ENCODE measurements around the gene KCNQ1. TPM values are rescaled to one million over a fixed set of nuclear protein-coding genes. Genes with fewer than 3 reads are reported as not detected.

KCNQ1 gene
- total RNA-seq, 1 donor from 2014 or later = 1.1 TPM

DNA sequence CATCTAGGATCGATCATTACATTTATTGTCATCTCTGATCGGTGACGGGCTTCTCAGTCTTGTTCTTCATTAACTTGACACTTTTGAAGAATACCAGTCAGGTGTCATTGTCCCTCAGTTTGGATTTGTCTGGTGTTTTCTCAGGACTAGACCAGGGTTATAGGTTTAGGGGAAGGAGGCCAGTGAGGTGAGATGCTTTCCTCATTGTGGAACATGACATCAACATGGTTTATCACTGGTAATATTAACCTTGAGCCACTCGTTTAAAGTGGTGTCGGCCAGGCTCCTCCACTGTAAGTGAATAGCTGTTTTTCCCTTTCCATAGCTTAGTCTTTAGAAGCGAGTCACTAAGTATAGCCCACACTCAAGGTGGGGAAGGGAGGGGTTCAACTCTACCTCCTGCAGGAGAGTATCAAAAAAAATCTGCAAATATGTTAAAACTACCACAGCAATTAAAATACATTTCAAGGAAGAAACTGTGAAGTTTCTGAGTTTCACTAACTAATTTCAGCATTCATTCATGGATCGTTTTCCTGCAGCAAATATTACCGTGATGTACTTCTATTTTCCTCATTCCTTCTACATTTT lies 213.0 kb downstream of the KCNQ1 start:
- DNase-seq (ENCODE audit: extremely low read depth, low read depth, low spot score) = no peak

DNA sequence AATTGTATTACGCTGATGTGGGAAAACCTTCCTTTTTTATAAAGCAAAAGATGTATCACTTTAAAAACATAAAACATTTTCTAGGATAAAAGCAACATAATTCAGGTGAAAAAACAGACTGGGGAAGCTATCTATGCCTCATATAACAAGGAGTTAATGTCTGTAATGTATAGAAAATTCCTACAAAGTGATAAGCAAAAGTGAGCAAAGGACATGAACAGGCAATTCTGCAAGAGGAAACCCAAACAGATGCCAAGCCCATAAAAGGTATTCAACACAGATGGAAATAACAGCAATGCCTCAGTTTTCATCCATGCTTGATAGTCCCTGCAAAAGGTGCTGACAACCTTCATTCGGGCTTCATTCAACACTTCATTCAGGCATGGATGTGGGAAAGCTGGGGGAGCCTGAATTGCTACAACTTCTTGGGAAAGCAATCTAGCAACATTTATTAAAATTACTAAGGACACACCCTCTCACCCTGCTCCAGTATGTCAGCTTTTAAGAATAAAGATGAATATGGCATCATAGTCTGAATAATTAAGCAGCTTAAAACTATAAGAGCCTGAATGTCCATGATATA lies 215.6 kb downstream of the KCNQ1 start:
- DNase-seq (ENCODE audit: extremely low read depth, low read depth, low spot score) = no peak

DNA sequence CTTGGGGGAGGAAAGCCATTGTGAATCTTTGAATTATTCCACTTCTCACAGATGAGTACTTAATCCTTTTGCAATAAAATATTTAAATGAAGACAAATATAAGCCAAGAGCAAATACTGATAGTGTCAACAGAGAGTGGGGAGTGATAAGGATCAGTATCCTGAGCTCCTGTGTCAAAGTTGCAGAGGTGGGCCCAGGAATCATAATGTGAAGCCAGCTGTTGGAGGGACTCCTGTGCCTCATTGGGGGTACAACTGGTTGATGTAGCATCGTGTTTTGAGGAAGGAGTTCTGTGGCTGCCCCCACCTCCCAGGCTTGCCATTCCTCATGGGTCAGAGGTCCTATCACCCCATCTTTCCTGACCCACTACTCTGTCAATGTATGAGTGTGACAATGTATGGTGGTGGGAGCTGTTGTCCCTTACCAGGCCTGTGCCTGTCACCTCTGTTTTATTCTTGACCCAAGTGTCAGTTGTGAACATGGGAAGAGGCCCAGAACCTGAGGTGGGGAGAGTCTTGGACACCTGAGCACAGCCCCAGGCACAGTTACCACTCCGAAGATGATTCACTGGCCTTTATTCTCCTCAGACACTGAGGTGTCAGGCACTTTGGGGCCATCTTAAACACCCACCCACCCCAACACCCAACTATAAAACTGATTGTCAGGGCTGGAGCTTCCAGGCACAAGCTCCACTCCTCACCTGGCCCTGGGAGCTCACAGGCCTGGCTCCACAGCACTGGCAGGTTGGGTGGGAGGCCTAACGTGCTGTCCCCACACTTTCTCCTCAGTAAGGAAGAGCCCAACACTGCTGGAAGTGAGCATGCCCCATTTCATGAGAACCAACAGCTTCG lies 216.6 kb downstream of the KCNQ1 start:
- no peak for DNase-seq (ENCODE audit: extremely low read depth, low read depth, low spot score)

DNA sequence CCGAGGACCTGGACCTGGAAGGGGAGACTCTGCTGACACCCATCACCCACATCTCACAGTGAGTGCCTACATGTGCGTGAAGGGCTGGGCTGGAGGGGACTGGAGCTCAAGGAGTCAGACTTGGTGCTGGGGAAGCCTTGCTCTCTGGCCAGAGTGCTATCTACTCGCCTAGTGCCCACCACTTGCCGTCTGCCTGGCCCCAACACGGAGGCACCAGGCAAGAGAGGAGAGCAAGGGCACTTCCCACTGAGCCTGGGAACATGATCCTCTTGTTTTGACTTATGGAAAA lies 217.2 kb downstream of the KCNQ1 start:
- DNase-seq (ENCODE audit: extremely low read depth, low read depth, low spot score) = no peak

DNA sequence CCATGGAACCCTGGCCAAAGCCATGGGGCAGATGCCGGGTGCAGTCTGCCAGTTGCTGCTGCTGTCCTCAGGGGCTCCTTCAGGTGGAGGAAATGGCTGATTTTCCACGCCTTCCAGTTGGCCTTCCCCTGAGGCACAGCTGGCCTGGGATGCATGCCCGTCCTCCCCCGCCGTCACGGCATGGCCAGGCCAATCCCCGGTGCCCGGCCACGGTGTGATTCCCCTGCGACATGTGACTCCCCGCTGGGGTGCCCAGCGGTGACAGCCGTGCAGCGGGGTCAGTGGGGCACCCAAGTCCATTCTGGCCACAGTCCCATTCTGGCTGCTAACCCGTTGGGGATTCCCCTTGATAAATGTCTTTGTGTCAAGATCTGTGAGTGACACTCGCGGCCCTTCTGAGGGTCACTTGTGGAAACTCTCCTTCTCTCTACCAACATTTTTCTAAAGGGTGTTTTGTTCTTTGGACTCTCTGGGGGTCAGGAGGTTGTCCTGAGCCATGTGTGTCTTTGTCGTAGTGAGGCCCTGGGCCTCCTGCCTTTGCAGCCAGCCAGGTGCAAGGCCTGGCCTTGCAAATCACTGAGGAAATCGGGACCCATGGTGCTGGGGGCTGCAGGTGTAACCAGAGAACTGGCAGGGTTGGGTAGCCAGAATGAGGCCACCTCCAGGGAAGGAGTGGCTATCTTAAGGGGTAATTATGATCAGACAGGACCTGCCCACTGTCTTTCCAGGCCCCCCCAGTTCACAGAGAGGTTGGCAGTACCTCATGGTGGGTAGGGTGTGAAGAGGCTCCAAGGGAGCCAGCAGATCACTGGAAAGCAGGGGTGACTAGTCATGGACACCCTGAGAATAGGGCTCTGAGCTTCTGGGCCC lies 217.9 kb downstream of the KCNQ1 start:
- DNase-seq (ENCODE audit: extremely low read depth, low read depth, low spot score) = no peak

DNA sequence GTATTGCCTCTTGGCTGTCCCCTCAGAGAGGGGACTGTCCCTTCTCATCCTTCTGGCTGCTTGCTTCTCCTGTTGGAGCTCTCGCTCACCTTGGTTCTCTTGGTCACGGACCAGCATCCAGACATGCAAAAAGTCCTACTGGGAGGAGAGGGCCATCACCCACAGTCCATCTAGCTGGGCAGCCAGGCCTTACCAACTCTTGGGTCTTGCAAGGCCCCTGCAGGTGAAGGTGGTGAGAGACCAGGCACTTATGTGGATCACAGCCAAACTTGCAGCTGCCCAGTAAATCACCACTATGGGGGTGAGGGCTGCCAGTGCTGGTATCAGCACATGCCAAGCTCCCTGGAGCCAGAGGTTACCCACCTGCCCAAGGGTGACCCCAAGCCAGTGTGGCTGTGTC lies 218.7 kb downstream of the KCNQ1 start:
- DNase-seq (ENCODE audit: extremely low read depth, low read depth, low spot score) = no peak

DNA sequence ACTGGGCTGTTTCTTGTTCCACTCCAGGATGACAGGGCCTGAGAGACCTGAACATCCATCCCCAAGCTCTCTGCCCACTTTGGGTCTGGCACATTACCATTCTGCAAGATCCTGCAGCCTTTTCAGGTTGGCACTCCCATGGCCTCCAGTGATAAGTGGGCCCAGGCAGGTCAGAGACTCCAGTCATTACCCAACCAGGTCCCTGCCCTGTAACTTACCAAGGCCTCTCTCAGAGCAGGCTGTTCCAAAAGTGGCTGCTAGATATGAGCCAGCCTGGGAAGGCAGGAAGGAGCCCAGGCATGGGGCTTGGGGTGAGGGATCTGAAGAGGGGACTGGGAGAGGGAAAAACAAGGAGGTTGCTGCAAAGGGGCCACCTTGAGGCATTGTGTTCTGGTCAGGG lies 219.1 kb downstream of the KCNQ1 start:
- DNase-seq (ENCODE audit: extremely low read depth, low read depth, low spot score) = no peak

DNA sequence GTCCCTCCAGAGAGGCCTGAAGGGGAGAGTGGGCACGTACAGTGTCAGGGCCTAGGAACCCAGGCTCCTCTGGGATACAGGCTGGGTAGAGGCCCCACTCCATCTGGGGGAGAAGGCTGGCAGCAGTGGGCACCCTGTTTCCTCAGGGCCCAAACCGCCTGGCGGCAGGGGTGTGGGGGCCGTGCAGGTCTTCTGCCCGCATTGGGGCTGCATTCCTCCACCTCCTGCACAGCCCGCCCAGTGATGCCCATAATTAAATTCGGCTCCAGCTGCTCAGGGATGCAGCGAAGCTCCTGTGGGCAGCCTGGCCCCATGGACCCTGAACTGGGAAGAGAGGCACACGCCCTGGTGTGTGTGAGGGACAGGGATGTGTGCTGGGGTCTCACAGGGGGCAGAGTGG lies 219.6 kb downstream of the KCNQ1 start:
- no peak for DNase-seq (ENCODE audit: extremely low read depth, low read depth, low spot score)

DNA sequence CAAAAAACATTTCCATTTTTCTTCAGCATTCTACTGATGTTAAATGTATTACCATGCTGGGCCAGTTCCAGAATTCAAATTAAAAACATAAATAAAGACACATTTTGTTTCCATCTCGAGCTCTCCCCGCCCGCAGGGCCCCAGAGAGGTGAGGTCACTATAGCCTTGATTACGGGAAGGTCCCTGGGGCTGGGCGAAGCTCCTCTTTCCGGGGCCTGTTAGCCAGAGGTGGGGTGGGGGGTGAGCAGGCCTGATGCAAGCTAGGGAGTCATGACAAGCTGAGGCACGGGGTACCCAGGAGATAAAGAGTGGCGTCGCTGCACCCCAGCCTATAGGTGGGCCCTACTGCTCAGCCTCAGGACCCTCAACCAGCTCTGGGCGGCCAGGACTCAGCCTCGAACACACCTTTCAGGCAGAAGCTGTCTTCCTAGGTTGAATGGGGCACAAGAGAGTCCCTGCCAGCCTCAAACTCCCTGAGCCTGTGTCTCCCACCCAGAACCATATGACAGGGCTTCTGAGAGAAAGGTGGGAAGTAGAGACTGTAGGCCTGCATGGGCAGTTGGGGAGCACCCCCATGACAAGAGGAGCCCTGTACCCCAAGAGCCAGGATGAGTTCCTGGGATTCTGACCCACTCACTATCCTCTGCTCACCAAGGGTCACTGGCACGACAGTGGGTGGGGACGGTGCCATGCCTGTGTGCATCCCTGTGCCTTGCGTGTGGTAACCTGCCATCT lies 220.2 kb downstream of the KCNQ1 start:
- DNase-seq (ENCODE audit: extremely low read depth, low read depth, low spot score) = no peak

DNA sequence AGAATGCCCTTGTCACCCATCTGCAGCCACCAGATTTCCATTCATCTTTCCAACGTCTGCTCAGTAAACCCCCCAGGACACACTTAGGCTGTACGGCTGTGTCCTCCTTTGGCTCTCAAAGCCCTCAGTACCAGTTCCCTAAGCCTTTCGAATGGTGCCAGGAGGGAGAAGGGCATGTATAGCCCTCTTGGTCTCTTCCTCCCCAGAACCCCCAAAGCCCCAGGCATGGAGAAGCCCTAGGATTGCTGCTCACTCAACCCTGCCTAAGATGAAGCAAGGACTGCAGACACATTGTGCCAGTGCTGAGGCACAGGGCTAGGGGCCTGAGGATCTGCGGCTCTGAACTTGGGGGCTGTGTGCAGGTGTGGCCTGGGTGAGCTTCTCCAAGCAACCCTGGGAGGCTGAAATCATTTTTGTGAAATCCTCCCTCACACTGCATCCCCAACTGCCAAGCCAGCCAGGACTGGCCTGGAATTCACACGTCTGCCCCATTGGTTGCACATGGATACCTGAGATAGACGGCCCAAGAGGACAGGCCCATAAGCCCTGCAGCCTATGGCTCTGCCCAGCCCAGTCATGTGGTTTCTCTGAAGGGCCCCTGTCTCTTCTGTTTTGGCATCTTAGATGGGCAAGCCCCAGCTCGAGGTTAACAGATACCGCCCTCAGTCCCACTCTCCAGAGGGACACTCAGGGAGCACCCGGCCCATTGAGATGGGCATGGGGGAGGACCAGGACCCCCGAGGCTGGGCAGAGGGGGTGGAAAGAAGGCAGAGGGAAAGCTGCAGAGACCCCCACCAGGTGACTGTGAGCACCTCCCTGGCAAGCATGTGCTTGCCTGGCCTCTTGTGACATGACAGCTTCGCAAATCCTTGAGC lies 221.0 kb downstream of the KCNQ1 start:
- no peak for DNase-seq (ENCODE audit: extremely low read depth, low read depth, low spot score)

DNA sequence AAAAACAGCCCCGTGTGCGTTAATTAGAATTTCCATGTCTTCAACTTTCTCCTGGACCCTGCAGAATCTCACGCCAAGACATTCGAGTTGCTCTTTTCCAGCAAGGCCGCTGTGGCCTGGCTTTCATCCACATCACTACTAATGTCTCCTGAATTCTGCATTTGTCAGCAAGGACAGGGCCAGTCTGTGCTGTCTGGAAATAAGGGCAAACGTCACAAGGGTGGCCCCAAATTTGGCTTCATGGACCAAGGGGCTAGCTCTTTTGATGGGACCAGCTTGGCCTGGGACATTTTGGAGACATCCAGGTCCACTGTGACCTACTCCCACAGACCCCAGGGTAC lies 221.6 kb downstream of the KCNQ1 start:
- no peak for DNase-seq (ENCODE audit: extremely low read depth, low read depth, low spot score)

DNA sequence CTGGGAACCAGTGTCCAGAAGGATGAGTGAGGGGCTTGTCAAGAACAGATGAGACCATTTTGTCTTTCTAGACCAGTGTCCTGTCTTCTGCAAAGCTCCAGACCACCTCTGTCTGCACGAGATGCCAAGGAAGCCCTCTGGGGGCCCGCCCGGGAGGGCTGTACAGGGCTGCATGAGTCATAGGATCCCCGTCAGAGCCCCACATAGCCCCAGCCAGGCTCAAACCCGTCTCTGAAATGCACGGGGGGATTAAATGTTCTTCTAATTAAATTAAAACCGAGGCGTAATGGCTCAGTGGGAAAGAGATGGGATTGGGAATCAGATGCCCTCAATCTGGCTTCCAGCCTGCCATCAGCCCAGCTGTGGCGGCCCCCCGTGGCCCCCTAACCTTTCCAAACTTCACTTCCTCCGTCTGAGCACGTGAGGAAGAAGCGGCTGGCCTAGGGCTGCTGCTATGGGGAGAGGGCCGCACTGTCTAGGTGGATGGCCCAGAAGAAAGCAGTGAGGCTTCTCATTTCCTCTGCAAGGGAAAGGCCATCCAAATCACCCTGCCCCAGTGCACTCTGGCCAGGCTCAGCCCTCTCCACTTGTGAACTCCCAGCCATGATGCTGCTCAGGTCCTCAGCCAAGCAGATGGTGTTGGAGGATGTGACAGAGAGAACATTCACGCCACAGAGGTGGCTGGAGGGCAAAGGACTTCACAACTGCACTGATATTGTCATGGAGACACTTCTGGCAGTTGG lies 222.2 kb downstream of the KCNQ1 start:
- DNase-seq (ENCODE audit: extremely low read depth, low read depth, low spot score) = no peak

DNA sequence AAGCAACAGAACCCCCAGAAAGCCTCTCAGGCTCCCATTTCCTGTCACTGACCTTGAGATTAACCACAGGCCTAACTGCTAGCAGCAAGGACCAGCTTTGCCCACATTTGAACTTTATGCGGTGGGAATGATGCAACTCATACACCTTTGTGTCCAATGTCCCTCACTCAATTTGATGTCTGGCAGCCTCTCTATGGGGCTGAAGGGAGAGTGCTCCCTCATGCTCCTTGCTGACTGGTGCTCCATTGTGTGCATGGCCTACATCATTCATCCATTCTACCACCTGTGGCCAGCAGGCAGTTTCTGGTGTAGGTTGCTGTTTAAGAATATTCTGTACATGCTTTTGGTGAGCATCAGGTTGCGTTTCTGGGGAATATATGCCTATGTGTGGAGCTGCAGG lies 223.1 kb downstream of the KCNQ1 start:
- DNase-seq (ENCODE audit: extremely low read depth, low read depth, low spot score) = no peak

DNA sequence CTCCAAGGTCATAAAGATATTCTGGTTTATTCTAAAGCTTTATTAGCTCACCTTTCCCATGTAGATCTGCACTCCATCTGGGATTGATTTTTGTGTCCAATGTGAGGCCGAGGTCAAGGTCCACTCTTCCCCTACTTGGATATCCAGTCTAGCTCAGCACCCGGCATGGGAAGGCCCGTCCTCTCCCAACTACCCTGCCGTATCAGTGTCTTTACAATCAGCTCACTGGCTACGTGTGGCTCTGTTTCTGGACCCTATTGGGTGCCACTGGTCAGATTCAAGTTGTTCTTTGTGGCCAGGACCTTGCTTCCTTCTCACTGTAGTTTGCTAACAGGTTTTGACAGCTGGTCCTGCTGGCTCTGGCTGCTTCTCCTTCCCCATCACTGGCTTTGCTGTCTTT lies 224.1 kb downstream of the KCNQ1 start:
- DNase-seq (ENCODE audit: extremely low read depth, low read depth, low spot score) = no peak

DNA sequence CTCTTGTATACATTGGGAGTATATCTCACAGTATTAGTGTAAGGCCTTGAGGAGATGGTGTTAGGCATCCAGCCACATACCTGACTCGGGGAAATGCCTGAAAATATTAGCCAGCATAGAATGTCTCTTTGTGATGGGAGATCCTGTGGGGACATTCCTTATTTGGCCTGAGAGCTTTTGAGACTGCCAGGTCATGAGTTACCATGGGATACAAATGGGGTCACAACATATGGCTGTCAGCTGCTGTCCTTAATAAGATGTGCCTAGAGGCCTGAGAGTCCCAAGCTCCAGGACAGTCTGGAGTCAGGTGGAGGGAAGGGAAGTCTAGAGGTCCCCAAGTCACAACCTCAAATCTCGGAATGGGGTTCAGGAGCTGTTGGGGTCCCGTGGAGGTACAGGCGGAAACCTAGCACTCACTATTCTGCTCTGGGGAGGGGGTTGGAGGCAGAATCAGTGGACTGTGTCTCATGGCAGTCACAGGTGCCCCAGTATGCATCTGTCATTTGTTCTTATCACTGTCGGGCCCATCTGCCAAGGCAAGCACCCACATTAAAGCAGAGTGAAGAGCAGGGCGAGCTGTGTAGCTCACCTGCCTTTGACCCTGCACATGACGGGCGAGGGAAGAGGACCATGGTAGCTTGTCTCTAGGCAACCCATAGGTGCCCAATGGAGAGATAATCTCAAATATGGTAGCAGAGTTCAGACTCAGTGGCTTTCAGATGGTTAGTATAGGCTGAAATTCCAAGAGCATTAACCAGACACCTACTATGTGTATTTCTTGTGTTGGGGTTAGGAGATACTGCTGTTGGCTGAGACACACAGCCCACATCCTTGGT lies 225.0 kb downstream of the KCNQ1 start:
- no peak for DNase-seq (ENCODE audit: extremely low read depth, low read depth, low spot score)

DNA sequence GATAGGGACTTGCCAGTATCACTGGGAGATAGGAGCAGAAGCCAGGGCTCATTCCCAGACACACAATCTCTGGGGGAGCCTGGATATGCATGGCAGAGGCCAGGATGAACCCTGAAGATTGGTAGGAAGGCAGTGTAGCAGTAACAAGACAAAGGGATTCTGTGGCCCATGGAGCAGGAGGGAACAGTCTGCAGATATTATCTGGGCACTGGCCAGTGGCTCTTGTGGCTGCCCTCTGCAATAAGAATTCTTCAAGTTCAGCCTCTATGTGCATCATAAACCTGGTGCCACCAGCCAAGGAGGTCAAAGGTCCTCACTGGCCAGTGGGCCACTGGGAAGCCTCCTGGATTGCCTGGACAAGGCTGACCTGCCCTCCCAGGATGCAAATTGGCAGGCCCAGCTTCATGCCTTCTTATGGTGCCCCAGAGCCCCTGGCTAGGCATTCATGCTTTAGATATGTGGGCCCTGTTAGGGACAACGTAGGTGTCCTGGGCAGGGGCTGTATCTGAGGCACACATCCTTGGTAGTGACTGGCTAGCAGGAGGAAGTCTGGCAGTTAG lies 225.8 kb downstream of the KCNQ1 start:
- DNase-seq (ENCODE audit: extremely low read depth, low read depth, low spot score) = no peak

DNA sequence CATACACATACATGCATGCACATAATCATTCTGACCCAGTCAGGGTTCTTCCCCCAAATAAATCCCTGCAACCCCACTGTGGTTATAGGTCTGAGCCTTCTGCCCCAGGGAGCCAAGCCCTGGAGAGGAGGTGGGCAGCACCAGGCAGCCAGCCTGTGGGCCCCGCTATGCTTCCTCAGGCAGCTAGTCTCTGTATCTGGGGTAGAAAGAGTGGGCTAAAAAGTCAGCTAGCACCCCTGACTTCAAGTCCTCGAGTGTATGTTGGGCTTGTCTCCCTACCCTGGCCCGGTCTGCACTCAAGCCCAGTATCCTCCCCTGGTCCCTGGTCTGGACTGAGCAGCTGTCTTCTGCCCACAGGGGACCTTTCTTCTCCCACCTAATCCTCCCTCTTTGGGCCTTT lies 226.9 kb downstream of the KCNQ1 start:
- DNase-seq (ENCODE audit: extremely low read depth, low read depth, low spot score) = no peak
